UCSD-AML1 (cell line): ENCODE data around the gene SRRM2.
A peak's percentile ranks its signal among the peaks of the same experiment; 100 is the strongest.

Source experiments
- DNase-seq: peaks from one replicate; lab custom pipeline; 2025; ENCODE audit not compliant: unreplicated experiment; lab: John Stamatoyannopoulos, UW

Gene SRRM2

GRCh38 chr16:2791174-2791573 lies 38.7 kb downstream of the SRRM2 start:
- no peak for DNase-seq

DNA sequence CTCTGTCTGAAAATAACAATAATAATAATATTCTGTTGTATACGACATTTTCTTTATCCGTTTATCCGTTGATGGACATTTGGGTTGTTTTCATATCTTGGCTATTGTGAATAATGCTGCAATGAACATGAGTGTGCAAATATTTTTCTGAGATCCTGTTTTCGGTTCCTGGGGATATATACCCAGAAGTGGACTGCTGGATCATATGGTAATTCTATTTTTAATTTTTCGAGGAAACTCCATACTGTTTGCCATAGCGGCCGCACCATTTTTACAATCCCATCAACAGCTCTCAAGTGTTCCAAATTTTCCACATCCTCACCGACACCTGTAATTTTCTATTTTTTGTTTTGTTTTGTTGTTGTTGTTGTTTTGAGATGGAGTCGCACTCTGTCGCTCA lies 40.5 kb downstream of the SRRM2 start:
- no peak for DNase-seq

DNA sequence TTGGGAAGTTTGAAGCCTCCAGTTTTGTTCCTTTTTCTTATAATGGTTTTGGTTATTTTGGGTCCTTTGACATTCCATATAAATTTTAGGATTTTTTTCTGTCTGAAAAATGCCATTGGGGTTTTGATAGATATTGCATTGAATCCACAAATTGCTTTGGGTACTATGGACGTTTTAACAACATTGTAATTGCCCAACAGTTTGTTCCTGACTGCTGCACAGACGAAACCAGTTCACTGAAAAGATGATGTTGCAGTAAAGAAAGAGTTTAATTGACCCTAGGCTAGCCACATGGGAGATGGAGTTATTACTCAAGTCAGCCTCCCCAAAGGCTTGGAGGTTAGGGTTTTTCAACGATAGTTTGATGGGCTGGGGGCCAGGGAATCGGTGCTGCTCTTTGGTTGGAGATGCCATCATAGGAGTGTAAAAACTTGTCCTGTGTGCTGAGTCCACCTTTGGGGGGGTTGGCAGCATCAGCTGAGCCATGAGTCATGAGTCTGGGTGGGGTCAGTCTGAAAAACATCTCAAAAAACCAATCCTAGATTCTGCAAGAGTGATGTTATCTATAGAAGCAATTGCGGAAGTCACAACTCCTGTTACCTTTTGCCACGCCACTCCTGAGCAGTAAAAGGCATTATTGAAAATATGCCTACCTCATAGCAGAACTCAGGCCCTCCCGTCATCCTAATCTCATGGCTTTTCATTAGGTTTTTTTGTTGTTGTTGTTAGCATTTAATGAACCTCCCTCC lies 43.1 kb downstream of the SRRM2 start:
- DNase-seq = no peak

- DNase-seq = no peak
Measured at GRCh38 chr16:2798723-2799204, 46.3 kb downstream of the SRRM2 start.

DNA sequence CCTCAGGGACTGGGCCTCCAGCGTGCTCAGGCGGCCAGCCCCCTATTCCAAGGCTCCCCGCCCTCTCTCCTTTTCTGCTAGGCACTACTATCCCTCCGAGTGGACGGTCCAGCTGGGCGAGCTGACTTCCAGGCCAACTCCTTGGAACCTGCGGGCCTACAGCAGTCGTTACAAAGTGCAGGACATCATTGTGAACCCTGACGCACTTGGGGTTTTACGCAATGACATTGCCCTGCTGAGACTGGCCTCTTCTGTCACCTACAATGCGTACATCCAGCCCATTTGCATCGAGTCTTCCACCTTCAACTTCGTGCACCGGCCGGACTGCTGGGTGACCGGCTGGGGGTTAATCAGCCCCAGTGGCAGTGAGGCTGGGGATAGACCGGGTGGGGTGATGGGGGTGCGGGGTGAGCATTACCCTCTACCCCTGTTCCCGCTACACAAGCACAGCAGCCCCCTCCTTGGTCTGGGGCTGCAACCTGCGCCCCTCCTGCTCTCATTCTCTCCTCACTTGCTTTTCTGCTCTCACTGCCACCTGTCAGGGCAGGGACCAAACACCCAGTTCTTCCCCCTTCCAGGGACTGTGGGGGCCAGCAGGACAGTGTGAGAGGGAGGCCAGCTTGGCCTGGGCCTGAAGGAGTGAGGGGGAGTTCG lies 46.9 kb downstream of the SRRM2 start:
- no peak for DNase-seq

DNA sequence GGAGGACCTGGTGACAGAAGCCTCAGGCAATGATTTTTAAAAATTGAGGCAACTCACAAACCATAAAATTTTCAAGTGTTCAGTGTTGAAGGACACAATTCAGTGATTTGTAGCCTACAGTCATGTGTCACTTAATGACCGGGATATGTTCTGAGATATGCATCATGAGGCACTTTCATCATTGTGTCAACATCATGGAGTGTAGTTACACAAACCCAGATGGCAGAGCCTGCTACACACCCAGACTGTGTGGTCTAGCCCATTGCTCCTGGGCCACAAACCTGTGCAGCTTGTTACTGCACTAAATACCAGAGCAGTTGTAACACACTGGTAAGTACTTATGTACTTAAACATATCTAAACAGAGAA lies 47.4 kb downstream of the SRRM2 start:
- DNase-seq = no peak

- no peak for DNase-seq
Measured at GRCh38 chr16:2803545-2804195, 51.2 kb downstream of the SRRM2 start.

- DNase-seq = no peak
Measured at GRCh38 chr16:2804728-2805127, 52.3 kb downstream of the SRRM2 start.

DNA sequence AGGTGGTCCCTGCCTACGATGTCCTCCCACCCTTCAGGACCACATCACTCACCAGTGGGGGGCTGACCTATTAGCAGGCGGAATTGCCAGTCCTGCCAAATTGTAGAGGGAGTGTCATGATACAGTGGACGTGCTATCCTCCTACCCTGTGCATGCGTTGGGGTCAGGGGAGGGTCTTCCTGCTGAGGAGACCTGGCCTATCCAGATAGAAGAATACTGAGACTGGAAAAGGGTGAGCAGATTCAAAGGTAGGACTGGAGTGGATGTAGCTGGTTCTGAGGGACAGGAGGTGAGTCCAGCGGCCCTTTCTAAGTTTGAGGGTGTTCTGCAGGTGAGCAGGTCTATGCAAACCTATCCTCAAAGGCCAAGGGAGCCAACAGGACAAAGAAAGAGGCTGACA lies 53.8 kb downstream of the SRRM2 start:
- no peak for DNase-seq

GRCh38 chr16:2808181-2808580 lies 55.7 kb downstream of the SRRM2 start:
- DNase-seq = no peak

DNA sequence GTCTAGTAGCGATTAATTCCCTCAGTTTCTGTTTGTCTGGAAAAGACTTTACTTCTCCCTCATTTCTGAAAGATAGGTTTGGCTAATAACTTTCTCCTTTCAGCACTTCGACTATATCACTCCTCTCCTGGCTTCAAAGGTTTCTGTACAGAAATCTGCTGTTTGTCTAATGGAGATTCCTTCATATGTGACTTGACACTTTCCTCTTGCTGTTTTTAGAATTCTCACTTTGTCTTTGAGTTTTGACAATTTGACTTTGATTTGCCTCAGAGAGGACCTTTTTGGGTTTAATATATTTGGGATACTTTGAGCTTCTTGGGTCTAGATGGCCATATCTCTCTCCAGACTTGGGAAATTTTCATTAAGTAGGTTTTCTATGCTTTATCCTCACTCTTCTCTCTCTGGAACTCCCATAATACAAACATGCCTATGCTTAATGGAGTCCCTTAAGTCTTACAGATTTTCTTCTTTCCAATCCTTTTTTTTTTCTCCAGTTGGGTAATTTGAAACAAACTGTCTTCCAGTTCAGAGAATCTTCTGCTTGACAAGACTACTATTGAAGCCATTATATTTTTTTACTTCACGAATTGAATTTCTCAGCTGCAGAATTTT lies 56.8 kb downstream of the SRRM2 start:
- DNase-seq = no peak

DNA sequence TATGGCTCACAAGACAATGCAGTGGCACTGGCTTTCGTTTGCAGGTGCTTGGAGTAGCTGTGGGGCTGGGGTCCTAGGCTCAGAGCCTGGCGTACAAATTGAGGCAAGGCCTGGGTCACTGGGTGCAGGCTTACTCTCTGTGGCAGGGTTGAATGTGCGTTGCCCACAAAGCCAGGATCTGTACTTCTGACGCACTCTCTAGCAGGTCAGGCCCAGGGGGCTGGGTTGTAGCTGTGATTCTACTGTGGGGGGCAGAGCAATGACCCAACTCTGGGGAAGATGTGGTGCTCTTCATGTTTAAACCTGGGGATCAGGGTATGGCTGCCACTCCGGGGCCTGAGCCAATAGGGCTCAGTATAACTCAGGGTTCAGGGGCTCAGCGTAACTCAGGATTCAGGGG lies 58.2 kb downstream of the SRRM2 start:
- DNase-seq = no peak

GRCh38 chr16:2811703-2812471 lies 59.4 kb downstream of the SRRM2 start:
- DNase-seq = no peak

GRCh38 chr16:2813771-2814221 lies 61.4 kb downstream of the SRRM2 start:
- DNase-seq = no peak

GRCh38 chr16:2814551-2815298 lies 62.3 kb downstream of the SRRM2 start:
- DNase-seq = no peak

GRCh38 chr16:2815299-2815771 lies 62.9 kb downstream of the SRRM2 start:
- DNase-seq = no peak

- peak; percentile 74 for DNase-seq
Measured at GRCh38 chr16:2816751-2817339, 64.4 kb downstream of the SRRM2 start, which contains the start of gene PRSS21. PRSS21 (plus strand) TSS chr16:2817237; CDS start chr16:2817269, 32 bp downstream.

GRCh38 chr16:2817340-2818271 lies 65.2 kb downstream of the SRRM2 start:
- peak; percentile 53 for DNase-seq
